Suppressor macrophage treated with lipopolysaccharide for 4 hours (primary cell): ENCODE results near the gene HMGB2.

Experiments used
- DNase-seq: peaks from one replicate; pipeline ENCODE4 v3.0.0-alpha.2; 2020

The HMGB2 gene

GRCh38 chr4:173334085-173334890 lies at the start of gene HMGB2:
Gene HMGB2 (minus strand): TSS chr4:173334358. CDS start chr4:173333649, 709 bp downstream.
- DNase-seq, result peak; percentile 99

- DNase-seq, result no peak
Observed at GRCh38 chr4:173382349-173382748, 48.2 kb upstream of the HMGB2 start.

GRCh38 chr4:173381610-173382009 lies 47.5 kb upstream of the HMGB2 start:
- peak; percentile 22 for DNase-seq

DNA sequence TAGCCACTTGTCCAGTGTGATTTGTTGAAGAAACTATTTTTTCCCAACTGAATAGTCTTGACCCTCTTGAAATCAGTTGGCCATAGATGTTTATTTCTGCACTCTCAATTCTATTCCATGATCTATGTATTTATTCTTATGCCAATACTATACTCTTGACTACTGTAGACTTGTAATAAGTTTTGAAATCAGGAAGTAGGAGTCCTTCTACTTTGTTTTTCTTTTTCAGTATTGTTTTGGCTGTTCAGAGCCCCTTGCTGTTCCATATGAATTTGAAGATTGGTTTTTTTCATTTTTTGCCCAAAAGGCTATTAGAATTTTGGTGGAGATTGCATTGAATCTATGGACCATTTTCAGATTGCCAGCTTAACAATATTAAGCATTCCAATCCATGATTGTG lies 46.8 kb upstream of the HMGB2 start:
- no peak for DNase-seq

GRCh38 chr4:173379929-173380328 lies 45.8 kb upstream of the HMGB2 start:
- no peak for DNase-seq

DNA sequence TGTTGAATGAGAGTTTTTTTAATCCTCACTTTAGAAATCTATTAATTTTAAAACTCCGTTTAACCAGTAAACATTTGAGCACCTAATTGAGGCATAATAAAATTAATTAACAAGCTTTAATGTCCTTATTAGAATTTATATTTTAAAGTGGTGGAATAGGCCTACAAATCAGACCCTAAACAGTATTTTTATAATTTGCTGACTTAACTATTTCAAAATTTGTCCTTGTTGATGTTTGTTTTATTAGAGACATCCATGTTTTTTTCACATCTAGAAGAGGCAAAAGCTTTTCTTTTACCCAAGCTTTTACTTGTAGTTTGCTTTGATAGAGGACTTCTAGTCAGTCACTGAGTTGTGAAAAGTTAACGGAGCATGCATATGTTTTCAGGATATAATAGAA lies 40.4 kb upstream of the HMGB2 start:
- DNase-seq, result no peak

DNA sequence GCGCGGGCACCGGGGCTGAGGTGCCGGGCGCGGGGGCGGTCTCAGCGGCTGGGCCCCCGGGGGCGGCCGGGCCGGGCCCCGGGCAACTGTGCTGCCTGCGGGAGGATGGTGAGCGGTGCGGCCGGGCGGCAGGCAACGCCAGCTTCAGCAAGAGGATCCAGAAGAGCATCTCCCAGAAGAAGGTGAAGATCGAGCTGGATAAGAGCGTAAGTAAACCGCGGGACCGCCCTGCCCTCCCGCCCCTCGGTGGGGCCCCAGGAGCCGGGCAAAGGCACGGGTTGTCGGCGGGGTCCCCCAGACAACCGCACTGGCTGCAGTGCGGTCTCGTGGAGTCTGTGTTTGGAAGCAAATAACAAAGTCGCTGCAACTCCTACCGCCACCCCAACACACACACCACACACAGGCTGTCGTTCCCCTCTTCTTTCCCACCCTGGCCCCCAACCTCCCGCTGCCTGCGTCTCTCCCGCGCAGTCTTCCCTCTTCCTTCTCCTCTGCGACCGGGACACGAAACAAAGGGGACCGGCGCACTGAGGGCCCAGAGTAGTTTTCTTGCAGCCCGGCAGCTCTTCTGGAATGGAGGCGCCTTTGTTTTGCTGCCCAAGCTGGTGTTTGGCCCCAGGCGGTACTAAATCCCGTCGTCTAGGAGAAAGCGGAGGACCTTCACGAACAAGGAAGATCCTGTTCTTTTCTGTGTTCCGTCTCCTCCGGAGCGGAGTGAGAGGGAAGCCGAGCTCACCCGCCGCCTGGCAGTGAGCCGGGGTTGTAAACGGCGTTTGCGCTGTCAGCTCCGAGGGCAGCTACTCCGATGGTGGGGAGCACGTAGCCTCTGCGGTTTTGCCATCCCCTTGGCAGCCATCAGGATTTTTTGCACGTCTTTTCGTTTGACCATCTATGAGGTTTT lies 37.4 kb upstream of the HMGB2 start:
- DNase-seq, result peak; percentile 71

GRCh38 chr4:173370477-173371291 lies 36.5 kb upstream of the HMGB2 start, which contains the start of gene SAP30:
Gene SAP30 (plus strand): TSS chr4:173370954. CDS start chr4:173371183, 229 bp downstream.
- peak; percentile 99 for DNase-seq

DNA sequence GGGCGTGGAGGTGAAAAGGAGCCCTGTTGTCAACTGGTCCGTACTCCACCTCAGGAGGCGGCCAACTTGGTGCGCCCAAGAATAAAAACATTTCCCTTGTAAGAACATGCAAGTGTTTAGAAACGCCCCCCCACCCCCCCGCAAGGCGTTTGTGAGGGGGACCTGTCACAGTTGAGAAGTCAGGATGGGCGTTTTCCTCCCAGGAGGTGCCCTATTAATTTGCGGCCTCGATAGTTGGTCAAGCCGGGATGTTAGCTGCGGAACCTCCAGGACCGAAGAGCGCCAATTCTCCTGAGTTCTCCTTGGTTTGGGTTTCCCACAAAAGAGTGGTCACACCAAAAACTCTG lies 35.9 kb upstream of the HMGB2 start:
- peak; percentile 42 for DNase-seq

- no peak for DNase-seq
Observed at GRCh38 chr4:173367946-173368345, 33.8 kb upstream of the HMGB2 start.

- DNase-seq, result no peak
Observed at GRCh38 chr4:173367285-173367684, 33.1 kb upstream of the HMGB2 start.

GRCh38 chr4:173365359-173365996 lies 31.3 kb upstream of the HMGB2 start:
- no peak for DNase-seq

DNA sequence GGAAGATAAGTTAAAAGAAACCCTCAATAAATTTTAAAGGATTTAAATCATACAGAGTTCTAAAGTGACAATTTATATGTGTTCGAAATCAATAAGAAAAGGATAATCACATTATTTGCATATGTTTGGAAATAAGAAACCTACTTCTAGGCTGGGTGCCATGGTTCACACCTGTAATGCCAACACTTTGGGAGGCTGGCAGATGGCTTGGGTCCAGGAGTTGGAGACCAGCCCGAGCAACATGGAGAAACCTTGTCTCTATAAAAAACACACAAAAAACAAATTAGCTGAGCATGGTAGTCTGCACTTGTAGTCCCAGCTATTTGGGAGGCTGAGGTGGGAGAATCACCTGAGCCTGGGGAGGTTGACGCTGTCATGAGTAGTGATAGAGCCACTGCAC lies 28.5 kb upstream of the HMGB2 start:
- no peak for DNase-seq

- no peak for DNase-seq
Observed at GRCh38 chr4:173360587-173361221, 26.5 kb upstream of the HMGB2 start.

DNA sequence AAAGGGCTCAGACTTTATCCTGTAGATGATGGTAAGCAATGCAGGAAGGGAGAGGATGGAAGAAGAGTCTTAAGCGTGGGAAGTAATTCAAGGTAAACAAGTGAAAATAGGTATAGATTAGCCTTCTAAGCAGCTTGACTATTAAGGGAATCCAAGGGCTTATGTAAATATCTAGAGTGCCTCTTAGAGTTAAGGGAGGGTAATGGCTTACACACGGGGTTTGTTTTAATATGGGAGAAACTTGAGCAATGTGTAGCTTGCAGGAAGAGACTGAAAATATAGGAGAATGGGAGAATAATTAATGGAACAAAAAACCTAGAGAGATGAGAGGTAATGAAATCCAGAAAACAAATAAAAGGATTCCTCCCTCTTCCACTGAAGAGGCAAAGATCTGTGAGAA lies 23.8 kb upstream of the HMGB2 start:
- no peak for DNase-seq

DNA sequence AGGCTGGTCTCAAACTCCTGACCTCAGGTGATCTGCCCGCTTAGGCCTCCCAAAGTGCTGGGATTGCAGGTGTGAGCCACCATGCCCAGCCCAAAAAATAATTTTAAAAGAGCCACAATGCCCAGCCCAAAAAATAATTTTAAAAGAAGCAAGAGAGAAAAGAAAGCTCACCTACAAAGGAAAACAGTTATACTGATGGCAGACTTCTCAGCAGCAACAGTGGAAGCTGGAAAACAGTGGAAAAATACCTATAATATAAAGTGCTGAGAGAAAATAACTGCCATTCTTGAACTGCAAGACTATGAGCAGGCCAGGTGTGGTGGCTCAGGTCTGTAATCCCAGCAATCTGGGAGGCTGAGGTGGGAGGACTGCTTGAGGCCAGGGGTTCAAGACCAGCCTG lies 13.3 kb upstream of the HMGB2 start:
- DNase-seq, result no peak

DNA sequence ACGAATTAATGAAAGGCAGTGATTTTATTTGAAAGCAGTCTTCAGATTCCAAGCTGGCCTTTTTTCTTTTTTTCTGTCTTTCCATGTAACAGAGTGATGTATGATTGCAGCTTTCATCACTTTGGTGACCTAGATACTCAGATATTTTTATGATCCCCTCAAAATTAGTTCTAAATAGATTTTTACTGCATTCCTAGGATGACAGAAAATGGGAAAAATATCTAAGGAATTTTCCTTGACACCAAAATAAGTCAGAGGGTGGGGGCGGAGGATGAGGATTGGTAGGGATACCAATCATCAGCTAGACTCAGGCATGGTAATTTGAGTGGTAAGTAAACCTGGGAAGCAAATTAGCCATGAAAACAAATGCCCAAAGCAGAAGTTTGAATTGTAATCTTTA lies 11.9 kb upstream of the HMGB2 start:
- DNase-seq, result no peak

- no peak for DNase-seq
Observed at GRCh38 chr4:173345648-173346047, 11.5 kb upstream of the HMGB2 start.

- DNase-seq, result no peak
Observed at GRCh38 chr4:173343832-173344397, 9.8 kb upstream of the HMGB2 start.

- DNase-seq, result no peak
Observed at GRCh38 chr4:173337463-173337862, 3.3 kb upstream of the HMGB2 start.

DNA sequence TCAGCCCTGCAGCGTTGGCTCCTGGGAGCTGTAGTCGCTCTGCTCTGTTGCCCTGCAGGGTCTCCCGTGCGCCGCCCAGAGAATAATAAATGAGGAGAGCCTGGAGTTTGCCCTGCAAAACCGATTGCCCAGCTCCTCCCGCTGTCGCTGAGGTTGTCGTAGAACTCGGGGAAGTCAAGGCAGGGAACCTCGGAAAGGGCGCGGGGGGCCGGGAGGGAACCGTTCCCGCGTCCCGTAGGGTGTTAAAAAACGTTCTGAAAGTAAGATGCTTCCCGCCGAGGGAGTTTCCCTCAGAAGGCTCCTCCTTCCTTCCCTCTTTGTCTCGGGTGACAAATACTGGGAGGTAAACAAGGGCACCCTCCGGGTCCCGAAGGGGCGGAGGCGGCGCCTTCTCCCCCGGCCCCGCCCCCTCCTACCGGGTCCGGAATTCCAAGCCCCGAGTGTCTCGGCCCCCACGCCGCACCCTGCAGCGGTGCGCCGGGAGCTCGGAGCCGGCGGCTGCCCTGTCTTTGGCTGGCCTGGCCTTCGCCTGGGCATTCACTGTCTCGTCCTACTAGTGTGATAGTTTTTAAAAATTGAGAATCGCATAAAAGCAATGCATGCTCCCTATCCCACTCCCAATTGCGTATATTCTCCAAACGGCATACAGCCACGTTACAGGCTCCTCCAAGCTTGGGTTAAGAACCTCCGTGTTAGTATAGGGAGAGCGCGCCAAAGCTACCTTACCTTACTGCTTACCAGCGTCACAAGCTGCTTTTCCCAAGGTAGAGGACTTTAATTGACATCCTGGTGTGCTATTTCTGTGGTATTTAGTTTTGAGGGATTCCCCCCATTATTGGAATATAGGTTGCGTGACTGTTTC lies 964 bp upstream of the HMGB2 start:
- peak; percentile 68 for DNase-seq
